Keratinocyte (primary cell): ENCODE results near the gene RNF212B. TPM values are rescaled to one million over a fixed set of nuclear protein-coding genes. Genes with fewer than 3 reads are reported as not detected.
"Not testable (repeated sequence)": the region's sequence is repeated elsewhere in the genome, so short reads cannot be mapped to it uniquely, and the experiment has no call there.

Source experiments
- DNase-seq: peaks from one replicate; pipeline ENCODE4 v3.0.0-alpha.2; 2011; ENCODE audit warnings: low read depth, missing footprints, low spot score
- FAIRE-seq: peaks from 2 replicates; lab custom pipeline; 2011; peaks lifted over from hg19 to GRCh38; lab: Jason Lieb, UNC
- H2AFZ ChIP-seq: 2 replicates; pipeline ENCODE4 v1.6.0; 2012; ENCODE audit warnings: low read length, control low read depth, inconsistent platforms; ENCODE audit not compliant: control insufficient read depth
- H3K27ac ChIP-seq: 2 replicates; pipeline ENCODE4 v1.5.1; 2011; ENCODE audit warnings: low read length; ENCODE audit not compliant: control insufficient read depth, insufficient read depth
- H3K27me3 ChIP-seq: 3 replicates; pipeline ENCODE4 v1.6.0; 2011; ENCODE audit warnings: low read length; ENCODE audit not compliant: control insufficient read depth, insufficient read depth; ENCODE audit errors: extremely low read depth
- H3K36me3 ChIP-seq, 2 experiments: 2 replicates in 1 of 2; 3 replicates in 1 of 2; pipeline ENCODE4 v1.5.1; 2011; ENCODE audit warnings: low read length in 2 of 2, mild to moderate bottlenecking in 1 of 2; ENCODE audit not compliant: control insufficient read depth in 2 of 2, insufficient read depth in 2 of 2; ENCODE audit errors: extremely low read depth in 1 of 2
- H3K4me1 ChIP-seq: 3 replicates; pipeline ENCODE4 v1.5.1; 2011; ENCODE audit warnings: low read length; ENCODE audit not compliant: control insufficient read depth, insufficient read depth; ENCODE audit errors: extremely low read depth
- H3K4me2 ChIP-seq: 3 replicates; pipeline ENCODE4 v1.6.0; 2011; ENCODE audit warnings: low read depth, low read length; ENCODE audit not compliant: control insufficient read depth, insufficient read depth; ENCODE audit errors: extremely low read depth
- H3K4me3 ChIP-seq, 3 experiments: fragments of 200-600 bp in 1 of 3; sonication (generic) in 1 of 3; 2 replicates in 2 of 3; 3 replicates in 1 of 3; pipeline ENCODE4 v1.5.1; 2011 to 2016; ENCODE audit warnings: low read length in 3 of 3, mild to moderate bottlenecking in 3 of 3, control low read depth in 2 of 3, inconsistent platforms in 1 of 3, low read depth in 1 of 3, mixed read lengths in 1 of 3, mixed run types in 1 of 3, moderate library complexity in 1 of 3; ENCODE audit not compliant: control insufficient read depth in 2 of 3, insufficient read depth in 2 of 3; ENCODE audit errors: extremely low read depth in 1 of 3
- H3K79me2 ChIP-seq: 2 replicates; pipeline ENCODE4 v1.6.0; 2012; ENCODE audit warnings: low read length; ENCODE audit not compliant: control insufficient read depth, insufficient read depth
- H3K9ac ChIP-seq: 3 replicates; pipeline ENCODE4 v1.6.0; 2011; ENCODE audit warnings: low read length; ENCODE audit not compliant: control insufficient read depth, insufficient read depth; ENCODE audit errors: extremely low read depth
- H3K9me1 ChIP-seq: 3 replicates; pipeline ENCODE4 v1.6.0; 2011; ENCODE audit warnings: low read length; ENCODE audit not compliant: control insufficient read depth, insufficient read depth; ENCODE audit errors: extremely low read depth
- H3K9me3 ChIP-seq: 2 replicates; pipeline ENCODE4 v1.5.1; 2012; ENCODE audit warnings: low read depth, low read length; ENCODE audit not compliant: control insufficient read depth
- H4K20me1 ChIP-seq: 3 replicates; pipeline ENCODE4 v1.6.0; 2011; ENCODE audit warnings: low read length; ENCODE audit not compliant: control insufficient read depth, insufficient read depth; ENCODE audit errors: extremely low read depth
- EZH2 ChIP-seq: IDR thresholded peaks from one replicate; pipeline ENCODE4 v1.6.1; 2012; ENCODE audit warnings: inconsistent platforms, mild to moderate bottlenecking, low read length, moderate library complexity
- dilution Hi-C: fragments of 300-500 bp; cut with MboI; formaldehyde crosslinking; loops from one replicate; pipeline ENCODE4 v1.7.0; 2020; ENCODE audit warnings: low sequenced_read_pairs; ENCODE audit not compliant: extremely low pct_ligation_motif_present
- polyA plus RNA-seq, 5 experiments: library from polyadenylated mRNA; depleted of rRNA in 3 of 5; stranded (reverse) in 3 of 5; stranded (forward) in 1 of 5; unstranded in 1 of 5; fragments of >200 nt; gene quantifications; 1 replicate in 1 of 5; 2 replicates in 3 of 5; 3 replicates in 1 of 5; pipeline versions ENCODE4 v1.2.1 to v1.2.3, GENCODE V29; 2011 to 2012; ENCODE audit warnings: missing spikeins in 2 of 5, low read depth in 1 of 5, low replicate concordance in 1 of 5
- TF ChIP-seq, protein P1 (sequence below), 3 experiments: IDR thresholded peaks in 1 of 3; conservative IDR thresholded peaks in 1 of 3; optimal IDR thresholded peaks in 1 of 3; 2 replicates in 2 of 3; 3 replicates in 1 of 3; pipeline versions ENCODE3 to v1.5.1; 2011; ENCODE audit warnings: low read length in 3 of 3, mild to moderate bottlenecking in 3 of 3, moderate library complexity in 2 of 3, control low read depth in 1 of 3, inconsistent platforms in 1 of 3; ENCODE audit not compliant: insufficient read depth in 2 of 3; ENCODE audit errors: extremely low read depth in 1 of 3

The RNF212B gene
- polyA plus RNA-seq, 1 donor (not counting 4 experiments of a cell fraction or from before 2014, with no cell fraction given): not detected

- Histone ChIP-seq H4K20me1 (no peaks in the 10 kb centered on the region), H3K27me3 (no peaks in the 10 kb centered on the region), H3K4me1 (peaks cover 6% of the 10 kb centered on the region), H3K4me3 (no peak overlapping the region), H2AFZ (no peak overlapping the region), H3K79me2 (no peaks in the 10 kb centered on the region), H3K36me3 (no peaks in the 10 kb centered on the region), H3K9me3 (no peaks in the 10 kb centered on the region), H3K27ac (no peak overlapping the region), H3K4me2 (no peak overlapping the region), H3K9me1 (no peaks in the 10 kb centered on the region), H3K9ac (no peak overlapping the region)
- TF ChIP-seq, protein P1, sequence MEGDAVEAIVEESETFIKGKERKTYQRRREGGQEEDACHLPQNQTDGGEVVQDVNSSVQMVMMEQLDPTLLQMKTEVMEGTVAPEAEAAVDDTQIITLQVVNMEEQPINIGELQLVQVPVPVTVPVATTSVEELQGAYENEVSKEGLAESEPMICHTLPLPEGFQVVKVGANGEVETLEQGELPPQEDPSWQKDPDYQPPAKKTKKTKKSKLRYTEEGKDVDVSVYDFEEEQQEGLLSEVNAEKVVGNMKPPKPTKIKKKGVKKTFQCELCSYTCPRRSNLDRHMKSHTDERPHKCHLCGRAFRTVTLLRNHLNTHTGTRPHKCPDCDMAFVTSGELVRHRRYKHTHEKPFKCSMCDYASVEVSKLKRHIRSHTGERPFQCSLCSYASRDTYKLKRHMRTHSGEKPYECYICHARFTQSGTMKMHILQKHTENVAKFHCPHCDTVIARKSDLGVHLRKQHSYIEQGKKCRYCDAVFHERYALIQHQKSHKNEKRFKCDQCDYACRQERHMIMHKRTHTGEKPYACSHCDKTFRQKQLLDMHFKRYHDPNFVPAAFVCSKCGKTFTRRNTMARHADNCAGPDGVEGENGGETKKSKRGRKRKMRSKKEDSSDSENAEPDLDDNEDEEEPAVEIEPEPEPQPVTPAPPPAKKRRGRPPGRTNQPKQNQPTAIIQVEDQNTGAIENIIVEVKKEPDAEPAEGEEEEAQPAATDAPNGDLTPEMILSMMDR (optimal IDR thresholded peaks at IDR 0.05 in 1 of 3, IDR thresholded peaks at IDR 0.05 in 1 of 3, conservative IDR thresholded peaks at IDR 0.05 in 1 of 3; ENCODE audit: extremely low read depth in 1 of 3, insufficient read depth in 2 of 3, low read length in 3 of 3): no peak
- no peak for TF ChIP-seq EZH2
- DNase-seq: no peak
- dilution Hi-C loops: no loop called here
- FAIRE-seq: no peak
Observed at GRCh38 chr14:23240661-23241060, 2.9 kb downstream of the RNF212B start.

GRCh38 chr14:23241061-23241715 lies 3.5 kb downstream of the RNF212B start:
- H2AFZ ChIP-seq, H3K9ac ChIP-seq, H3K4me3 ChIP-seq, H4K20me1 ChIP-seq, DNase-seq, H3K4me1 ChIP-seq, H3K9me1 ChIP-seq, H3K36me3 ChIP-seq, H3K4me2 ChIP-seq, H3K9me3 ChIP-seq, H3K27ac ChIP-seq, H3K79me2 ChIP-seq, FAIRE-seq, H3K27me3 ChIP-seq, dilution Hi-C loops: not testable (repeated sequence)

- H3K27me3 ChIP-seq: no peaks in the 10 kb centered on the region
- no peak overlapping the region for H3K4me2 ChIP-seq
- no peak overlapping the region for H3K27ac ChIP-seq
- no peak for DNase-seq
- dilution Hi-C loops: no loop called here
- no peaks in the 10 kb centered on the region for H3K79me2 ChIP-seq
- H3K9me1 ChIP-seq: no peaks in the 10 kb centered on the region
- no peak overlapping the region for H2AFZ ChIP-seq
- no peak overlapping the region for H3K9ac ChIP-seq
- no peak overlapping the region for H3K4me3 ChIP-seq
- TF ChIP-seq EZH2: no peak
- TF ChIP-seq, protein P1 (optimal IDR thresholded peaks at IDR 0.05 in 1 of 3, IDR thresholded peaks at IDR 0.05 in 1 of 3, conservative IDR thresholded peaks at IDR 0.05 in 1 of 3; ENCODE audit: extremely low read depth in 1 of 3, insufficient read depth in 2 of 3, low read length in 3 of 3): no peak
- peaks cover 6% of the 10 kb centered on the region for H3K4me1 ChIP-seq
- H3K36me3 ChIP-seq: no peaks in the 10 kb centered on the region
- no peaks in the 10 kb centered on the region for H4K20me1 ChIP-seq
- no peaks in the 10 kb centered on the region for H3K9me3 ChIP-seq
- no peak for FAIRE-seq
Observed at GRCh38 chr14:23242076-23242475, 4.3 kb downstream of the RNF212B start.
